H9 (cell line): Measurements from ENCODE around the gene PPP2R2B. TPM values are rescaled to one million over a fixed set of nuclear protein-coding genes. Genes with fewer than 3 reads are reported as not detected.

Experiments used
- DNase-seq: peaks from one replicate; pipeline ENCODE4 v3.0.0-alpha.2; 2017
- H2AFZ ChIP-seq: one replicate; pipeline ENCODE4 v1.6.1; 2013; ENCODE audit warnings: mild to moderate bottlenecking, low read length, control low read depth, moderate library complexity
- H2AK5ac ChIP-seq: 2 replicates; pipeline ENCODE4 v1.6.1; 2013; ENCODE audit warnings: low read length, control low read depth, mixed read lengths; ENCODE audit not compliant: insufficient read length
- H2BK120ac ChIP-seq: one replicate; pipeline ENCODE4 v1.6.1; 2013; ENCODE audit warnings: low read depth, mild to moderate bottlenecking, low read length, control low read depth, inconsistent platforms; ENCODE audit not compliant: poor library complexity, severe bottlenecking
- H2BK12ac ChIP-seq: 2 replicates; pipeline ENCODE4 v1.6.1; 2013; ENCODE audit warnings: low read length, control low read depth, mixed read lengths, low read depth; ENCODE audit not compliant: insufficient read length
- H2BK15ac ChIP-seq: 2 replicates; pipeline ENCODE4 v1.6.1; 2013; ENCODE audit warnings: low read depth, low read length, control low read depth
- H2BK20ac ChIP-seq: one replicate; pipeline ENCODE4 v1.6.1; 2013; ENCODE audit warnings: low read depth, mild to moderate bottlenecking, low read length, control low read depth, inconsistent platforms; ENCODE audit not compliant: poor library complexity, severe bottlenecking
- H2BK5ac ChIP-seq: 2 replicates; pipeline ENCODE4 v1.6.1; 2013; ENCODE audit warnings: low read length, control low read depth, mixed read lengths; ENCODE audit not compliant: insufficient read length
- H3K14ac ChIP-seq: 2 replicates; pipeline ENCODE4 v1.6.1; 2013; ENCODE audit warnings: low read length, control low read depth; ENCODE audit not compliant: insufficient read depth
- H3K18ac ChIP-seq: 2 replicates; pipeline ENCODE4 v1.6.1; 2013; ENCODE audit warnings: low read depth, mild to moderate bottlenecking, mixed read lengths, low read length, control low read depth; ENCODE audit not compliant: insufficient read length
- H3K23ac ChIP-seq: 2 replicates; pipeline ENCODE4 v1.6.1; 2013; ENCODE audit warnings: low read length, control low read depth, mixed read lengths, low read depth; ENCODE audit not compliant: insufficient read length
- H3K23me2 ChIP-seq: 2 replicates; pipeline ENCODE4 v1.6.1; 2013; ENCODE audit warnings: low read depth, mild to moderate bottlenecking, mixed read lengths, low read length, control low read depth; ENCODE audit not compliant: insufficient read length, poor library complexity, severe bottlenecking
- H3K27ac ChIP-seq: 2 replicates; pipeline ENCODE4 v1.5.1; 2013; ENCODE audit warnings: low read length, control low read depth, mixed read lengths, low read depth; ENCODE audit not compliant: insufficient read length
- H3K27me3 ChIP-seq: 2 replicates; pipeline ENCODE4 v1.6.1; 2013; ENCODE audit warnings: low read length, control low read depth, inconsistent platforms; ENCODE audit not compliant: insufficient read depth
- H3K4ac ChIP-seq: 2 replicates; pipeline ENCODE4 v1.6.1; 2013; ENCODE audit warnings: low read depth, mild to moderate bottlenecking, control low read depth, inconsistent platforms, low read length, moderate library complexity
- H3K4me1 ChIP-seq: 2 replicates; pipeline ENCODE4 v1.6.1; 2013; ENCODE audit warnings: low read length, control low read depth, inconsistent platforms; ENCODE audit not compliant: insufficient read depth
- H3K4me2 ChIP-seq: 2 replicates; pipeline ENCODE4 v1.6.1; 2013; ENCODE audit warnings: low read length, control low read depth, mixed read lengths; ENCODE audit not compliant: insufficient read length, insufficient read depth
- H3K56ac ChIP-seq: 2 replicates; pipeline ENCODE4 v1.6.1; 2013; ENCODE audit warnings: low read depth, mild to moderate bottlenecking, mixed read lengths, low read length, control low read depth; ENCODE audit not compliant: insufficient read length
- H3K79me1 ChIP-seq: 2 replicates; pipeline ENCODE4 v1.6.1; 2013; ENCODE audit warnings: low read depth, mild to moderate bottlenecking, moderate library complexity, low read length, control low read depth, inconsistent platforms; ENCODE audit not compliant: insufficient read depth, poor library complexity, severe bottlenecking
- H3K79me2 ChIP-seq: 2 replicates; pipeline ENCODE4 v1.6.1; 2013; ENCODE audit warnings: low read length, control low read depth, inconsistent platforms; ENCODE audit not compliant: insufficient read depth
- H3K9ac ChIP-seq: 2 replicates; pipeline ENCODE4 v1.6.1; 2013; ENCODE audit warnings: low read length, control low read depth, mixed read lengths; ENCODE audit not compliant: insufficient read length; ENCODE audit errors: extremely low read depth
- H3K9me3 ChIP-seq: one replicate; pipeline ENCODE4 v1.6.1; 2013; ENCODE audit warnings: low read depth, low read length, inconsistent platforms; ENCODE audit not compliant: control insufficient read depth
- H3T11ph ChIP-seq: one replicate; pipeline ENCODE4 v1.6.1; 2013; ENCODE audit warnings: mild to moderate bottlenecking, low read length, control low read depth, inconsistent platforms
- H4K20me1 ChIP-seq: one replicate; pipeline ENCODE4 v1.6.1; 2013; ENCODE audit not compliant: control insufficient read depth, insufficient read length, insufficient read depth
- H4K5ac ChIP-seq: 2 replicates; pipeline ENCODE4 v1.6.1; 2013; ENCODE audit warnings: low read depth, mild to moderate bottlenecking, mixed read lengths, low read length, control low read depth; ENCODE audit not compliant: insufficient read length
- H4K8ac ChIP-seq: replicated peaks from 2 replicates; pipeline ENCODE4 v1.6.1; 2013; ENCODE audit warnings: low read length, control low read depth, mixed read lengths, low read depth; ENCODE audit not compliant: insufficient read length
- H4K91ac ChIP-seq: 2 replicates; pipeline ENCODE4 v1.6.1; 2013; ENCODE audit warnings: low read depth, mild to moderate bottlenecking, moderate library complexity, mixed read lengths, low read length, control low read depth; ENCODE audit not compliant: insufficient read length
- H3K27ac Mint-ChIP-seq, 3 experiments: 2 replicates in 2 of 3; 3 replicates in 1 of 3; pipeline ENCODE4 v1.8.0; 2020 to 2021; ENCODE audit warnings: mixed read lengths in 3 of 3, mild to moderate bottlenecking in 1 of 3, moderate library complexity in 1 of 3
- H3K27me3 Mint-ChIP-seq: 2 replicates; pipeline ENCODE4 v1.8.0; 2021; ENCODE audit warnings: low read depth, mild to moderate bottlenecking, moderate library complexity, mixed read lengths
- H3K36me3 Mint-ChIP-seq, 3 experiments: 2 replicates in 2 of 3; 3 replicates in 1 of 3; pipeline ENCODE4 v1.8.0; 2020 to 2021; ENCODE audit warnings: low read depth in 3 of 3, mixed read lengths in 3 of 3; ENCODE audit not compliant: insufficient read depth in 1 of 3
- H3K4me1 Mint-ChIP-seq, 2 experiments: 2 replicates each; pipeline ENCODE4 v1.8.0; 2020; ENCODE audit warnings: mixed read lengths in 2 of 2
- H3K4me3 Mint-ChIP-seq, 2 experiments: 2 replicates in 1 of 2; 3 replicates in 1 of 2; pipeline ENCODE4 v1.8.0; 2020 to 2021; ENCODE audit warnings: mild to moderate bottlenecking in 2 of 2, mixed read lengths in 2 of 2, moderate library complexity in 1 of 2
- H3K9me3 Mint-ChIP-seq, 2 experiments: 2 replicates in 1 of 2; 3 replicates in 1 of 2; pipeline ENCODE4 v1.8.0; 2020; ENCODE audit warnings: mild to moderate bottlenecking in 2 of 2, mixed read lengths in 2 of 2, moderate library complexity in 1 of 2
- CTCF ChIP-seq: fragments of 200-600 bp; sonication (generic); conservative IDR thresholded peaks from 3 replicates; pipeline ENCODE4 v1.8.0; 2021; ENCODE audit warnings: antibody characterized with exemption, mild to moderate bottlenecking
- WGBS: extraction: QIAGEN DNeasy Blood & Tissue Kit; methylation state at CpG from one replicate; pipeline ENCODE4 v1.1.7; 2013; ENCODE audit warnings: missing lambda C conversion rate, low lambda C conversion rate, mixed read lengths; ENCODE audit not compliant: insufficient read length; ENCODE audit errors: extremely low coverage; 5-methylcytosine and 5-hydroxymethylcytosine counted together
- total RNA-seq: library from RNA; stranded (reverse); gene quantifications from 2 replicates; pipeline ENCODE4 v1.2.1, GENCODE V29; 2021

Gene PPP2R2B
- total RNA-seq, 1 experiment from 2014 or later = 14.3 TPM

GRCh38 chr5:146921225-146921624 is 42.7 kb upstream of the PPP2R2B start:
- Histone ChIP-seq H2AK5ac (no peak overlapping the region), H2BK5ac (no peak overlapping the region), H2AFZ (no peak overlapping the region), H4K20me1 (no peaks in the 10 kb centered on the region), H3K9me3 (no peaks in the 10 kb centered on the region), H2BK12ac (no peak overlapping the region), H3K27ac (no peak overlapping the region), H3K9ac (no peak overlapping the region), H3K14ac (no peak overlapping the region), H3K79me1 (no peaks in the 10 kb centered on the region), H2BK120ac (no peak overlapping the region), H4K91ac (no peak overlapping the region), H3K4ac (no peak overlapping the region), H3K23ac (no peak overlapping the region), H2BK20ac (no peak overlapping the region), H4K8ac (no peak overlapping the region), H3K4me2 (no peak overlapping the region), H4K5ac (no peak overlapping the region), H3K56ac (no peak overlapping the region), H3K27me3 (no peaks in the 10 kb centered on the region), H3K18ac (no peak overlapping the region), H3T11ph (no peak overlapping the region), H2BK15ac (no peak overlapping the region), H3K23me2 (no peaks in the 10 kb centered on the region), H3K4me1 (no peaks in the 10 kb centered on the region), H3K79me2 (no peaks in the 10 kb centered on the region)
- no peaks in the 10 kb centered on the region for H3K9me3 Mint-ChIP-seq
- DNase-seq = no peak
- no CpG with 5 or more reads among the region's 4 CpGs for WGBS
- no peak overlapping the region for H3K27ac Mint-ChIP-seq
- H3K36me3 Mint-ChIP-seq = no peaks in the 10 kb centered on the region
- H3K4me3 Mint-ChIP-seq = no peak overlapping the region
- peaks cover 17 to 24% of the 10 kb centered on the region in 2 experiments for H3K4me1 Mint-ChIP-seq
- no peak for TF ChIP-seq CTCF
- H3K27me3 Mint-ChIP-seq = no peaks in the 10 kb centered on the region; the same call in 1 of the 2 replicates
